Mesendoderm (in vitro differentiated cells): ENCODE data around the gene KRT15.

Source experiments
- DNase-seq: peaks from one replicate; pipeline ENCODE4 v3.0.0; 2013
- H2AK5ac ChIP-seq: 2 replicates; pipeline ENCODE4 v1.6.1; 2013; ENCODE audit warnings: low read length, inconsistent platforms
- H2BK120ac ChIP-seq: 2 replicates; pipeline ENCODE4 v1.6.1; 2013; ENCODE audit warnings: low read depth, mild to moderate bottlenecking, low read length, moderate library complexity, mixed read lengths
- H2BK15ac ChIP-seq: replicated peaks from 2 replicates; pipeline ENCODE4 v1.6.1; 2013; ENCODE audit warnings: low read depth, mild to moderate bottlenecking, moderate library complexity
- H2BK5ac ChIP-seq: 2 replicates; pipeline ENCODE4 v1.6.1; 2013; ENCODE audit warnings: low read length, inconsistent platforms
- H3K18ac ChIP-seq: 2 replicates; pipeline ENCODE4 v1.6.1; 2013; ENCODE audit warnings: mild to moderate bottlenecking, low read length, mixed read lengths
- H3K23ac ChIP-seq: one replicate; pipeline ENCODE4 v1.6.1; 2013; ENCODE audit warnings: low read length
- H3K27ac ChIP-seq: 2 replicates; pipeline ENCODE4 v1.5.1; 2013; ENCODE audit warnings: low read depth, mild to moderate bottlenecking, inconsistent platforms, low read length, moderate library complexity
- H3K27me3 ChIP-seq: 2 replicates; pipeline ENCODE4 v1.6.1; 2013; ENCODE audit warnings: low read length, control low read depth, mild to moderate bottlenecking, inconsistent platforms; ENCODE audit not compliant: insufficient read depth, poor library complexity
- H3K36me3 ChIP-seq: 2 replicates; pipeline ENCODE4 v1.6.1; 2013; ENCODE audit warnings: low read length, inconsistent platforms; ENCODE audit not compliant: control insufficient read depth, insufficient read depth
- H3K4ac ChIP-seq: one replicate; pipeline ENCODE4 v1.6.1; 2013; ENCODE audit warnings: low read depth, mild to moderate bottlenecking, low read length, moderate library complexity
- H3K4me1 ChIP-seq: 2 replicates; pipeline ENCODE4 v1.6.1; 2013; ENCODE audit warnings: low read depth, low read length, inconsistent platforms; ENCODE audit not compliant: control insufficient read depth
- H3K4me2 ChIP-seq: 2 replicates; pipeline ENCODE4 v1.6.1; 2013; ENCODE audit warnings: low read length
- H3K4me3 ChIP-seq: 2 replicates; pipeline ENCODE4 v1.5.1; 2013; ENCODE audit warnings: mild to moderate bottlenecking, low read length
- H3K56ac ChIP-seq: one replicate; pipeline ENCODE4 v1.6.1; 2013; ENCODE audit warnings: low read length
- H3K79me1 ChIP-seq: 2 replicates; pipeline ENCODE4 v1.6.1; 2013; ENCODE audit warnings: low read length, inconsistent platforms
- H3K79me2 ChIP-seq: 2 replicates; pipeline ENCODE4 v1.6.1; 2013; ENCODE audit warnings: mild to moderate bottlenecking, low read length; ENCODE audit not compliant: control insufficient read depth, insufficient read depth
- H3K9ac ChIP-seq: 2 replicates; pipeline ENCODE4 v1.6.1; 2013; ENCODE audit warnings: low read length, inconsistent platforms
- H4K5ac ChIP-seq: one replicate; pipeline ENCODE4 v1.6.1; 2013; ENCODE audit warnings: low read length
- H4K8ac ChIP-seq: one replicate; pipeline ENCODE4 v1.6.1; 2013; ENCODE audit warnings: low read depth, mild to moderate bottlenecking, control low read depth, low read length, moderate library complexity
- WGBS: extraction: QIAGEN DNeasy Blood & Tissue Kit; methylation state at CpG from one replicate; pipeline ENCODE4 v1.1.7; 2013; ENCODE audit warnings: low lambda C conversion rate, missing lambda C conversion rate; ENCODE audit not compliant: insufficient coverage; ENCODE audit errors: extremely low coverage; 5-methylcytosine and 5-hydroxymethylcytosine counted together

KRT15 gene

GRCh38 chr17:41522301-41523224, 3.9 kb upstream of the KRT15 start:
- Histone ChIP-seq H3K23ac (no peak overlapping the region), H3K56ac (peak overlapping the region; percentile 42), H2BK15ac (no peak overlapping the region), H4K5ac (no peak overlapping the region), H3K4me2 (no peak overlapping the region), H3K4me3 (no peak overlapping the region), H4K8ac (no peak overlapping the region), H3K27me3 (no peaks in the 10 kb centered on the region), H3K9ac (no peak overlapping the region), H2AK5ac (no peak overlapping the region), H3K27ac (no peak overlapping the region), H3K79me2 (peaks cover 6% of the 10 kb centered on the region), H3K36me3 (peaks cover 9% of the 10 kb centered on the region), H2BK120ac (no peak overlapping the region), H2BK5ac (no peak overlapping the region), H3K18ac (no peak overlapping the region), H3K4ac (no peak overlapping the region), H3K79me1 (peaks cover 3% of the 10 kb centered on the region), H3K4me1 (peaks cover 3% of the 10 kb centered on the region)
- WGBS: no CpG with 5 or more reads among the region's 12 CpGs
- no peak for DNase-seq

GRCh38 chr17:41521574-41522261, 3.0 kb upstream of the KRT15 start:
- Histone ChIP-seq H4K5ac (no peak overlapping the region), H3K4me3 (no peak overlapping the region), H3K79me1 (peaks cover 2% of the 10 kb centered on the region), H3K4ac (no peak overlapping the region), H3K23ac (no peak overlapping the region), H2AK5ac (no peak overlapping the region), H2BK5ac (no peak overlapping the region), H3K9ac (no peak overlapping the region), H3K36me3 (peaks cover 9% of the 10 kb centered on the region), H2BK120ac (no peak overlapping the region), H3K79me2 (no peaks in the 10 kb centered on the region), H3K4me1 (peaks cover 3% of the 10 kb centered on the region), H2BK15ac (no peak overlapping the region), H4K8ac (no peak overlapping the region), H3K27ac (no peak overlapping the region), H3K27me3 (no peaks in the 10 kb centered on the region), H3K18ac (no peak overlapping the region), H3K4me2 (no peak overlapping the region), H3K56ac (peak overlapping the region; percentile 42)
- WGBS: no CpG with 5 or more reads among the region's 6 CpGs
- DNase-seq: peak; percentile 88

- Histone ChIP-seq H2BK120ac (no peak overlapping the region), H2BK15ac (no peak overlapping the region), H3K4ac (no peak overlapping the region), H3K18ac (no peak overlapping the region), H3K27ac (no peak overlapping the region), H2AK5ac (no peak overlapping the region), H3K23ac (no peak overlapping the region), H3K4me2 (no peak overlapping the region), H3K79me1 (no peaks in the 10 kb centered on the region), H4K8ac (no peak overlapping the region), H2BK5ac (no peak overlapping the region), H3K4me1 (peaks cover 3% of the 10 kb centered on the region), H3K56ac (peak overlapping the region; percentile 15), H4K5ac (no peak overlapping the region), H3K36me3 (peaks cover 9% of the 10 kb centered on the region), H3K79me2 (no peaks in the 10 kb centered on the region), H3K27me3 (no peaks in the 10 kb centered on the region), H3K9ac (no peak overlapping the region), H3K4me3 (no peak overlapping the region)
- DNase-seq: no peak
- WGBS: no CpG with 5 or more reads among the region's 10 CpGs
Observed at GRCh38 chr17:41520821-41521521, 2.3 kb upstream of the KRT15 start.

- H4K5ac ChIP-seq: no peak overlapping the region
- peaks cover 3% of the 10 kb centered on the region for H3K4me1 ChIP-seq
- H2AK5ac ChIP-seq: no peak overlapping the region
- H2BK15ac ChIP-seq: no peak overlapping the region
- no peak overlapping the region for H2BK5ac ChIP-seq
- no peak overlapping the region for H2BK120ac ChIP-seq
- H3K9ac ChIP-seq: no peak overlapping the region
- H3K36me3 ChIP-seq: peaks cover 9% of the 10 kb centered on the region
- H3K23ac ChIP-seq: no peak overlapping the region
- H3K56ac ChIP-seq: no peak overlapping the region
- no peaks in the 10 kb centered on the region for H3K79me1 ChIP-seq
- H3K4ac ChIP-seq: no peak overlapping the region
- no CpG with 5 or more reads among the region's 11 CpGs for WGBS
- no peak overlapping the region for H3K18ac ChIP-seq
- H3K27me3 ChIP-seq: no peaks in the 10 kb centered on the region
- no peak overlapping the region for H4K8ac ChIP-seq
- DNase-seq: no peak
- no peaks in the 10 kb centered on the region for H3K79me2 ChIP-seq
- H3K27ac ChIP-seq: no peak overlapping the region
- no peak overlapping the region for H3K4me3 ChIP-seq
- no peak overlapping the region for H3K4me2 ChIP-seq
Observed at GRCh38 chr17:41519501-41520224, 973 bp upstream of the KRT15 start.

- H3K4me1 ChIP-seq: peaks cover 3% of the 10 kb centered on the region
- no peak overlapping the region for H4K5ac ChIP-seq
- no peak overlapping the region for H3K18ac ChIP-seq
- H3K4me3 ChIP-seq: no peak overlapping the region
- H3K27ac ChIP-seq: no peak overlapping the region
- H2BK15ac ChIP-seq: no peak overlapping the region
- H2BK5ac ChIP-seq: no peak overlapping the region
- H2AK5ac ChIP-seq: no peak overlapping the region
- no peak overlapping the region for H3K4me2 ChIP-seq
- no peak overlapping the region for H3K9ac ChIP-seq
- H3K36me3 ChIP-seq: no peaks in the 10 kb centered on the region
- no peak for DNase-seq
- H3K79me2 ChIP-seq: no peaks in the 10 kb centered on the region
- WGBS: no CpG with 5 or more reads among the region's 3 CpGs
- H3K56ac ChIP-seq: no peak overlapping the region
- no peak overlapping the region for H3K23ac ChIP-seq
- H3K79me1 ChIP-seq: no peaks in the 10 kb centered on the region
- no peak overlapping the region for H3K4ac ChIP-seq
- no peaks in the 10 kb centered on the region for H3K27me3 ChIP-seq
- H4K8ac ChIP-seq: no peak overlapping the region
- H2BK120ac ChIP-seq: no peak overlapping the region
Observed at GRCh38 chr17:41518031-41518430, 659 bp downstream of the KRT15 start.
